Measurements from ENCODE around the gene C1R. TPM values are rescaled to one million over a fixed set of nuclear protein-coding genes. Genes with fewer than 3 reads are reported as not detected.

C1R gene
- total and polyA plus RNA-seq, 8 donors, result 69.3 to 693 (median 87.1) TPM

DNA sequence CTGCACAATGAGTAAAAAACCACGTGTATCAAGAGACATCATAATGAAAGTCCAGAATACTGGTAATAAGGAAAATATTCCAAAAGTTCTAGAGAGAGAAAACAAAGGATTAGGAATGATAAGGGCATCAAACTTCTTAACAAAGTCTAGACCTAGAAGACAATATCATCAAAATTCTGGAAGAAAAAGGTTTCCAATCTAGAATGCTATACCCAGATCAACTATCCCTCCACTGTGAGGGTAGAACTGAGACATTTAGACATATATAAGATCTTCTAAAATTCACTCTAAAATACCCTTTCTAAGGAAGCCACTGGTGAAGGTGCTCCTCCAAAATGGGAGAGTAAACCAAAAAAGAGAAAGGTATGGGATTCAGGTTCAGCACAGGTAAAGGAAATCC is 13.8 kb upstream of the C1R start:
- Histone ChIP-seq H3K27ac (no peak overlapping the region), H3K36me3 (peaks cover 0 to 28% of the 10 kb centered on the region in 2 donors), H3K27me3 (no peaks in the 10 kb centered on the region), H3K4me3 (no peak overlapping the region), H3K9me3 (no peaks in the 10 kb centered on the region), H3K4me1 (peaks cover 12 to 53% of the 10 kb centered on the region in 2 donors)
- intact Hi-C loops (cut with DNase I), result no loop called here
- DNase-seq, result no peak
- TF ChIP-seq, protein P1, sequence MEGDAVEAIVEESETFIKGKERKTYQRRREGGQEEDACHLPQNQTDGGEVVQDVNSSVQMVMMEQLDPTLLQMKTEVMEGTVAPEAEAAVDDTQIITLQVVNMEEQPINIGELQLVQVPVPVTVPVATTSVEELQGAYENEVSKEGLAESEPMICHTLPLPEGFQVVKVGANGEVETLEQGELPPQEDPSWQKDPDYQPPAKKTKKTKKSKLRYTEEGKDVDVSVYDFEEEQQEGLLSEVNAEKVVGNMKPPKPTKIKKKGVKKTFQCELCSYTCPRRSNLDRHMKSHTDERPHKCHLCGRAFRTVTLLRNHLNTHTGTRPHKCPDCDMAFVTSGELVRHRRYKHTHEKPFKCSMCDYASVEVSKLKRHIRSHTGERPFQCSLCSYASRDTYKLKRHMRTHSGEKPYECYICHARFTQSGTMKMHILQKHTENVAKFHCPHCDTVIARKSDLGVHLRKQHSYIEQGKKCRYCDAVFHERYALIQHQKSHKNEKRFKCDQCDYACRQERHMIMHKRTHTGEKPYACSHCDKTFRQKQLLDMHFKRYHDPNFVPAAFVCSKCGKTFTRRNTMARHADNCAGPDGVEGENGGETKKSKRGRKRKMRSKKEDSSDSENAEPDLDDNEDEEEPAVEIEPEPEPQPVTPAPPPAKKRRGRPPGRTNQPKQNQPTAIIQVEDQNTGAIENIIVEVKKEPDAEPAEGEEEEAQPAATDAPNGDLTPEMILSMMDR (IDR thresholded peaks at IDR 0.05), result no peak
- no peak for ATAC-seq

DNA sequence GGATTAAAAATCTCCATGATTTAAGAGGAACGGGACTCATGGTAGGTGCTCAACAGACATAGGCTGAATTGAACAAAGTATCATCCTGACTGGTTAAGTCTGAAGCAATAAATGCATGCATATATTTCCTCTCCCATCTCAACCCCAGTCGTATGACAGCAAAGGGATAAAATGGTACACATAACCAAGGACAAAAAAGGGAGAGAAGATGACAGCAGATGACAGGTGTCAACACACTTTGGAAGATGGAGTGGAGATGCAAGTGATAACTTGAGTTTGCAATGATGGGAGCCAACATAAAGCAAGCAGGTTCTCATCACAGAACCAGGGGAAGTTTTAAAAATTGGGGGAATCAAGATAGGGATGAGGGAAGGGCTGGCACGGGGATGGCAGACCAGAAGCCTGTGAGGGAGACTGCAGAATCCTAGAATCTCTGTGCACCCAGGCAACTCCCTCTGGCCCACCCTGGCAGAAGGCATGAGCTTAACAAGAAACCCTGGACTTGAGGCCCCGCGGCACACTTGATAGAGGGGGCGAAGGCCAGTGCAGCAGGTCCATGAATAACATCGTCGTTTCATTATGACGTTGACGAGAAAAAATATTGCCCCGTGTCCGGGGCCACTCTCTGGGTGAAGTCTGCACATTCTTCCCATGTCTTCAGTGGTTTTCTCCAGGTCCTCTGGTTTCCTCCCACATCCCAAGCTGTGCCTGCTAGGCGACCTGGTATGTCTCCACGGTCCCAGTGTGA is 11.8 kb upstream of the C1R start:
- ATAC-seq (no peak), DNase-seq (no peak)
- Histone ChIP-seq H3K27ac (no peak overlapping the region), H3K27me3 (no peaks in the 10 kb centered on the region), H3K9me3 (no peaks in the 10 kb centered on the region), H3K4me1 (peaks cover 9 to 42% of the 10 kb centered on the region in 2 donors), H3K4me3 (no peak overlapping the region), H3K36me3 (peaks cover 0 to 47% of the 10 kb centered on the region in 2 donors)
- intact Hi-C loops (cut with DNase I), result no loop called here
- TF ChIP-seq, protein P1 (IDR thresholded peaks at IDR 0.05), result no peak

DNA sequence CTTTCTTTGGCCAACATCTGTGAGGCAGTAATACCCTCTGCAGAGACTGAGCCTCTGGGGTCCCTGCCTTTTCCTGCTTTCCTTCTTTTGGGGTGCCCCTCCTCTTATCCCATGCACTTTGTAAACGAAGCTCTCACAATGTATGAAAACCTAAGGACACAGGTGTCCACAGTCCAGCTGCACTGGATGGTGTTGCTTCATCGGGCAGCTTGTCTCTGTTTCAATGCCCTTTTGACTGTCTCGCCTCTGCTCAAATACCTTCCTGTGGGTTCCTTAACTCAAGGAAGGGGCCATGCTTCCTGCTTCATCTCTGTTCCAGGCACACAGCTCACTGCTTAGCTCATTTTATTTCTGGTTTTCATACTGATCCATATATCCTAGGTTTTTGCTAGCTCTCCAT is 10.3 kb upstream of the C1R start:
- no peak for DNase-seq
- peaks cover 9 to 32% of the 10 kb centered on the region in 2 donors for H3K4me1 ChIP-seq
- intact Hi-C loops (cut with DNase I), result no loop called here
- ATAC-seq, result no peak
- H3K27ac ChIP-seq, result no peak overlapping the region
- no peak overlapping the region for H3K4me3 ChIP-seq
- H3K36me3 ChIP-seq, result peaks cover 0 to 62% of the 10 kb centered on the region in 2 donors
- H3K27me3 ChIP-seq, result no peaks in the 10 kb centered on the region
- TF ChIP-seq, protein P1 (IDR thresholded peaks at IDR 0.05), result no peak
- H3K9me3 ChIP-seq, result no peaks in the 10 kb centered on the region

DNA sequence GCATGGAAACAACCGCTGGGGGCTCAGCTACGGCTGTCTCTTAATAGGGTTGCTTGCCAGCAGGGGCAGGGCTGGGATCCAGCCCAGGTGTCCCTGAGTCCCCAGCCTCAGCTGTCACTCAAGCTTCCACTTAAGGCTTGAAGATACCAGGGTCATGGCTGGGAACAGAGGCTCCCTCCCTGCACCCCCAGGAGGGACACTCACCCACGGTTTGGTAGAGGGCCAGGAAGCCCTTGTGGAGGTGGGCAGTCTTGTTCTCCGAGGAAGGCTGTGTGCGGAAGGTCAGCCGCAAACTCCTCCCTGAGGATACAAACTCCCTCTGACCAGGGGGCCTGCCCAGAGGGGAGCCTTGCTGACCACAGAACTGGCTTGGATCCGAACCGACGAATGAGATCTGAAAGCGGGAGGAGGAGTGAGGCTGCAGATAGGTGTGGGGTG is 9.5 kb upstream of the C1R start:
- no peak for DNase-seq
- Histone ChIP-seq H3K4me3 (no peak overlapping the region), H3K27ac (peak overlapping the region in 1 of 2 donors; percentile 33), H3K4me1 (peaks cover under 1 to 23% of the 10 kb centered on the region in 2 donors), H3K9me3 (no peaks in the 10 kb centered on the region), H3K27me3 (no peaks in the 10 kb centered on the region), H3K36me3 (peaks cover 0 to 70% of the 10 kb centered on the region in 2 donors)
- TF ChIP-seq, protein P1 (IDR thresholded peaks at IDR 0.05), result no peak
- peak; percentile 38 for ATAC-seq
- intact Hi-C loops (cut with DNase I), result no loop called here

DNA sequence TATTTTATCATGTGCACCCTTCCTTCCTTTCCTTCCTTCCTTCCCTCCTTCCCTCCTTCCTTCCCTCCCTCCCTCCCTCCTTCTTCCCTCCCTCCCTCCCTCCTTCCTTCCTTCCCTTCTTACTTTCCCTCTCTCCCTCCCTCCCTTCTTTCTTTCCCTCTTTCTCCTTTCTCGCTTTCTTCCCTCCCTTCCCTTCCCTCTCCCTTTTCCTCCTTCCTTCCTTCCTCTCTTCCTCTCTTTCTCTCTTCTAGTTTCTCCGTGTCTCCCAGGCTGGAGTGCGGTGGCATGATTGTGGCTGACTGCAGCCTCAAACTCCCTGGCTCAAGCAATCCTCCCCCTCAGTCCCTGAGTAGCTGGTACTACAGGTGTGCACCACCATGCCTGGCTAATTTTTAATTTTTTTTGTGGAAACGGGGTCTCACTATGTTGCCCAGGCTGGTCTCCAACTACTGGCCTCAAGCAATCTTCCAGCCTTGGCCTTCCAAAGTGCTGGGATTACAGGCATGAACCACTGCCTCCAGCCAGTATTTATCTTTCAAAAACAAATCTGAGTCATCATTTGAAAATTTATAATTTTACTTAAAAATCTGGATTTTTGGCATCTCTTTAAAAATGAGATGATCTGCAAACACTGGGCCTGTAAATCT is 8.9 kb upstream of the C1R start:
- Histone ChIP-seq H3K36me3 (peaks cover 0 to 75% of the 10 kb centered on the region in 2 donors), H3K27me3 (no peaks in the 10 kb centered on the region), H3K4me1 (peaks cover 0 to 19% of the 10 kb centered on the region in 2 donors), H3K27ac (peak overlapping the region in 1 of 2 donors; percentile 33), H3K9me3 (no peaks in the 10 kb centered on the region), H3K4me3 (no peak overlapping the region)
- DNase-seq (no peak), ATAC-seq (no peak)
- TF ChIP-seq, protein P1 (IDR thresholded peaks at IDR 0.05), result no peak
- intact Hi-C loops (cut with DNase I), result no loop called here

All from left lung (tissue), 10 donors.